NB4 (cell line): ENCODE results near the gene GPSM1.

Experiments used
- CTCF ChIP-seq: IDR thresholded peaks from one replicate; pipeline ENCODE4 v1.5.1; 2012; ENCODE audit warnings: low read depth, low read length
- MAX ChIP-seq: IDR thresholded peaks from 2 replicates; pipeline ENCODE4 v1.6.1; 2011; ENCODE audit warnings: low read depth, low read length
- MYC ChIP-seq: IDR thresholded peaks from 2 replicates; pipeline ENCODE4 v1.6.1; 2011; ENCODE audit warnings: low read depth, low read length
- POLR2A ChIP-seq: IDR thresholded peaks from 2 replicates; pipeline ENCODE4 v1.6.1; 2011; ENCODE audit warnings: mild to moderate bottlenecking; ENCODE audit not compliant: insufficient read length; ENCODE audit errors: extremely low read depth

- no peak for TF ChIP-seq CTCF
- TF ChIP-seq MYC: no peak
- TF ChIP-seq POLR2A: no peak
- TF ChIP-seq MAX: no peak
These were observed 66.2 kb downstream of the GPSM1 start for GRCh38 chr9:136393531-136393930.
